ENCODE results near the gene TMED9. TPM values are rescaled to one million over a fixed set of nuclear protein-coding genes. Genes with fewer than 3 reads are reported as not detected.
"Not testable (repeated sequence)": the region's sequence is repeated elsewhere in the genome, so short reads cannot be mapped to it uniquely, and the experiment has no call there.

The TMED9 gene
- total RNA-seq, 1 donor from 2014 or later: 372 TPM

GRCh38 chr5:177630186-177630585 is 38.2 kb downstream of the TMED9 start:
- not testable (repeated sequence) for H3K36me3 ChIP-seq (ENCODE audit: insufficient read depth, low read length); H3K4me1 ChIP-seq (ENCODE audit: insufficient read depth, low read length); H3K9ac ChIP-seq (ENCODE audit: low read length); H3K27me3 Mint-ChIP-seq (ENCODE audit: low read depth, unreplicated experiment); H3K36me3 Mint-ChIP-seq (ENCODE audit: low read depth, unreplicated experiment); H3K27ac ChIP-seq (ENCODE audit: low read depth, low read length); H3K79me2 ChIP-seq (ENCODE audit: insufficient read depth, low read length); H2AFZ ChIP-seq (ENCODE audit: low read depth, low read length); H3K27ac Mint-ChIP-seq (ENCODE audit: unreplicated experiment); H4K20me1 ChIP-seq (ENCODE audit: insufficient read depth, low read length); H3K4me1 Mint-ChIP-seq (ENCODE audit: low read depth, unreplicated experiment); H3K4me3 Mint-ChIP-seq (ENCODE audit: unreplicated experiment); H3K9me3 Mint-ChIP-seq (ENCODE audit: unreplicated experiment); H3K9me3 ChIP-seq (ENCODE audit: insufficient read depth, low read depth, low read length); H3K4me2 ChIP-seq (ENCODE audit: low read length); H3K4me3 ChIP-seq (ENCODE audit: insufficient read depth, low read depth, low read length); H3K27me3 ChIP-seq (ENCODE audit: insufficient read depth, low read length); FAIRE-seq
- peak; percentile 44 for DNase-seq (ENCODE audit: low read depth)

GRCh38 chr5:177634912-177635311 is 42.9 kb downstream of the TMED9 start:
- not testable (repeated sequence) for H3K9ac ChIP-seq (ENCODE audit: low read length); FAIRE-seq; H3K27ac Mint-ChIP-seq (ENCODE audit: unreplicated experiment); DNase-seq (ENCODE audit: low read depth); H3K4me3 ChIP-seq (ENCODE audit: insufficient read depth, low read depth, low read length); H3K4me3 Mint-ChIP-seq (ENCODE audit: unreplicated experiment); H2AFZ ChIP-seq (ENCODE audit: low read depth, low read length); H3K36me3 ChIP-seq (ENCODE audit: insufficient read depth, low read length); H3K27me3 Mint-ChIP-seq (ENCODE audit: low read depth, unreplicated experiment); H3K27me3 ChIP-seq (ENCODE audit: insufficient read depth, low read length); H3K4me1 ChIP-seq (ENCODE audit: insufficient read depth, low read length); H3K27ac ChIP-seq (ENCODE audit: low read depth, low read length); H3K9me3 Mint-ChIP-seq (ENCODE audit: unreplicated experiment); H4K20me1 ChIP-seq (ENCODE audit: insufficient read depth, low read length); H3K9me3 ChIP-seq (ENCODE audit: insufficient read depth, low read depth, low read length); H3K4me2 ChIP-seq (ENCODE audit: low read length); H3K4me1 Mint-ChIP-seq (ENCODE audit: low read depth, unreplicated experiment); H3K79me2 ChIP-seq (ENCODE audit: insufficient read depth, low read length)
- H3K36me3 Mint-ChIP-seq (ENCODE audit: low read depth, unreplicated experiment): peaks cover 16% of the 10 kb centered on the region

GRCh38 chr5:177645462-177645861 is 53.5 kb downstream of the TMED9 start:
- FAIRE-seq; H3K36me3 ChIP-seq (ENCODE audit: insufficient read depth, low read length); H3K4me1 Mint-ChIP-seq (ENCODE audit: low read depth, unreplicated experiment); H4K20me1 ChIP-seq (ENCODE audit: insufficient read depth, low read length); H3K9ac ChIP-seq (ENCODE audit: low read length); H3K27ac ChIP-seq (ENCODE audit: low read depth, low read length); DNase-seq (ENCODE audit: low read depth); H2AFZ ChIP-seq (ENCODE audit: low read depth, low read length); H3K4me3 Mint-ChIP-seq (ENCODE audit: unreplicated experiment); H3K9me3 ChIP-seq (ENCODE audit: insufficient read depth, low read depth, low read length); H3K27me3 Mint-ChIP-seq (ENCODE audit: low read depth, unreplicated experiment); H3K4me3 ChIP-seq (ENCODE audit: insufficient read depth, low read depth, low read length); H3K4me1 ChIP-seq (ENCODE audit: insufficient read depth, low read length); H3K27ac Mint-ChIP-seq (ENCODE audit: unreplicated experiment); H3K9me3 Mint-ChIP-seq (ENCODE audit: unreplicated experiment); H3K36me3 Mint-ChIP-seq (ENCODE audit: low read depth, unreplicated experiment); H3K4me2 ChIP-seq (ENCODE audit: low read length); H3K79me2 ChIP-seq (ENCODE audit: insufficient read depth, low read length); H3K27me3 ChIP-seq (ENCODE audit: insufficient read depth, low read length): not testable (repeated sequence)

Other genes starting within 250 kb of the TMED9 start
- gene LMAN2, start 240.5 kb upstream of the TMED9 start, total RNA-seq: 103 and 106 TPM in 2 replicates
- gene RGS14, start 234.3 kb upstream of the TMED9 start, total RNA-seq: 7.8 and 11.3 TPM in 2 replicates
- gene SLC34A1, start 207.8 kb upstream of the TMED9 start, total RNA-seq: not detected in 2 replicates
- gene PFN3, start 191.5 kb upstream of the TMED9 start, total RNA-seq: not detected in 2 replicates
- 2.8 and 3.0 TPM in 2 replicates for gene F12, start 182.6 kb upstream of the TMED9 start, total RNA-seq
- gene GRK6, start 165.5 kb upstream of the TMED9 start, total RNA-seq: 19.7 and 25.9 TPM in 2 replicates
- gene PRR7, start 145.4 kb upstream of the TMED9 start, total RNA-seq: 9.9 TPM in 2 replicates
- 350 and 371 TPM in 2 replicates for gene DBN1, start 118.6 kb upstream of the TMED9 start, total RNA-seq
- 590 and 591 TPM in 2 replicates for gene PDLIM7, start 94.6 kb upstream of the TMED9 start, total RNA-seq
- 15.6 and 16.3 TPM in 2 replicates for gene DOK3, start 82.4 kb upstream of the TMED9 start, total RNA-seq
- 92.5 and 99.5 TPM in 2 replicates for gene DDX41, start 75.2 kb upstream of the TMED9 start, total RNA-seq
- 47.8 and 48.3 TPM in 2 replicates for gene FAM193B, start 37.6 kb upstream of the TMED9 start, total RNA-seq
- 35.0 and 41.3 TPM in 2 replicates for gene B4GALT7, start 7.9 kb downstream of the TMED9 start, total RNA-seq
- gene FAM153A, start 190.7 kb downstream of the TMED9 start, total RNA-seq: not detected in 2 replicates

Data from astrocyte (in vitro differentiated cells and primary cell).